ENCODE data around the gene CDADC1.

The CDADC1 gene

GRCh38 chr13:49225223-49226042 is 22.3 kb upstream of the CDADC1 start:
- Mint-ChIP-seq H3K27ac (no peak overlapping the region), H3K9me3 (peaks cover 7% of the 10 kb centered on the region), H3K4me1 (peaks cover 13% of the 10 kb centered on the region), H3K27me3 (ENCODE audit: low read depth, poor library complexity) (peaks cover 61% of the 10 kb centered on the region), H3K36me3 (ENCODE audit: low read depth) (no peaks in the 10 kb centered on the region), H3K4me3 (no peak overlapping the region)
- TF ChIP-seq CTCF (IDR thresholded peaks at IDR 0.05): no peak
- no peak for DNase-seq

- H3K9me3 Mint-ChIP-seq: peaks cover 6% of the 10 kb centered on the region
- DNase-seq: no peak
- peaks cover 8% of the 10 kb centered on the region for H3K4me1 Mint-ChIP-seq
- TF ChIP-seq CTCF (IDR thresholded peaks at IDR 0.05): no peak
- no peak overlapping the region for H3K4me3 Mint-ChIP-seq
- H3K27me3 Mint-ChIP-seq (ENCODE audit: low read depth, poor library complexity): peaks cover 53% of the 10 kb centered on the region
- no peak overlapping the region for H3K27ac Mint-ChIP-seq
- H3K36me3 Mint-ChIP-seq (ENCODE audit: low read depth): no peaks in the 10 kb centered on the region
These were observed 21.1 kb upstream of the CDADC1 start for GRCh38 chr13:49226613-49227012.

GRCh38 chr13:49234741-49235140 is 13.0 kb upstream of the CDADC1 start:
- TF ChIP-seq CTCF (IDR thresholded peaks at IDR 0.05): no peak
- no peak overlapping the region for H3K4me3 Mint-ChIP-seq
- H3K36me3 Mint-ChIP-seq (ENCODE audit: low read depth): no peaks in the 10 kb centered on the region
- H3K27ac Mint-ChIP-seq: no peak overlapping the region
- no peaks in the 10 kb centered on the region for H3K9me3 Mint-ChIP-seq
- DNase-seq: no peak
- H3K27me3 Mint-ChIP-seq (ENCODE audit: low read depth, poor library complexity): peaks cover 8% of the 10 kb centered on the region
- H3K4me1 Mint-ChIP-seq: no peaks in the 10 kb centered on the region

- Mint-ChIP-seq H3K36me3 (ENCODE audit: low read depth) (no peaks in the 10 kb centered on the region), H3K27ac (no peak overlapping the region)
- TF ChIP-seq CTCF (IDR thresholded peaks at IDR 0.05): no peak
These were observed 11.8 kb upstream of the CDADC1 start for GRCh38 chr13:49235856-49236431.

GRCh38 chr13:49238621-49239020 is 9.1 kb upstream of the CDADC1 start:
- no peak overlapping the region for H3K4me3 Mint-ChIP-seq
- no peaks in the 10 kb centered on the region for H3K9me3 Mint-ChIP-seq
- DNase-seq: no peak
- H3K27me3 Mint-ChIP-seq (ENCODE audit: low read depth, poor library complexity): peaks cover 17% of the 10 kb centered on the region
- H3K36me3 Mint-ChIP-seq (ENCODE audit: low read depth): no peaks in the 10 kb centered on the region
- no peak overlapping the region for H3K27ac Mint-ChIP-seq
- no peak for TF ChIP-seq CTCF (IDR thresholded peaks at IDR 0.05)
- H3K4me1 Mint-ChIP-seq: no peaks in the 10 kb centered on the region

More at GRCh38 chr13:49235856-49236431, 11.8 kb upstream of the CDADC1 start:
- Mint-ChIP-seq H3K4me1 (no peaks in the 10 kb centered on the region), H3K27me3 (ENCODE audit: low read depth, poor library complexity) (peaks cover 8% of the 10 kb centered on the region), H3K9me3 (no peaks in the 10 kb centered on the region), H3K4me3 (no peak overlapping the region)
- DNase-seq: no peak

All from nephron progenitor cell (in vitro differentiated cells).